HG03442 (cell line): Measurements from ENCODE around the gene BCAS3.

Experiments
- ATAC-seq: cut with Tn5 transposase; IDR thresholded peaks from one replicate; pipeline ENCODE4 v1.9.1; 2021; ENCODE audit warnings: mild to moderate bottlenecking, moderate library complexity; ENCODE audit not compliant: unreplicated experiment

BCAS3 gene

DNA sequence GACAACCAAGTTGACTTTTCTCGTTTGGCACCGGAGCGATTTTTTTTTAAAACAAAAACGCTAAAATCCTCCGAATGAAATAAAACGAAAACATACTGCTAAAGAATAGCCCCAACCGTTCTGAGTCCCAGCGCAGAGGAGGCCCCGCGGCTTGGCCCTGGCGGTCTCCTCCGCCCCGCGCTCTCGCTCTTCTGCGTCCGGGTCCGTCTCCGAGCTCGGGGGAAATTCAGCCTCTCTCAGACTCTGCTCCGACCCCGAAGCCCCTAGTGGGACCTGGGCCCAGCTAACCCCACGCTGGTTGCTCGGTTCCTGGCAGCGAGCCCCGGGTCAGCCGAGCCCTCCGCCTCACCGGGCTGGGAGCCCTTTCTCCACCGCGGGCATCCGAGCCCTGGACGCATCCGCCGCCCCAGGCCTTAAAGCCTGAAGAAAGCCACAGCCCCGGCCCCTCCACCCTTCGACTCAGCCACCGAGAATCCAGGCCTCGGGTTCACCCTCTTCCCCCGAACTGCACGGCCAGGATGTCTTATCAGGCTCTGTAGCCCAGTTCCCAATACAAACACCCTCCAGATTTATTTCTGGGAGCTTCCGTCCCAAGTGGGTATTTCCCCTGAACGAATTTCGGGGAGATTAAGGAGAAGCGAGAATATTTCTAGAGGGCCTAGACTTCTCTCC, 723.2 kb downstream of the BCAS3 start:
- no peak for ATAC-seq

DNA sequence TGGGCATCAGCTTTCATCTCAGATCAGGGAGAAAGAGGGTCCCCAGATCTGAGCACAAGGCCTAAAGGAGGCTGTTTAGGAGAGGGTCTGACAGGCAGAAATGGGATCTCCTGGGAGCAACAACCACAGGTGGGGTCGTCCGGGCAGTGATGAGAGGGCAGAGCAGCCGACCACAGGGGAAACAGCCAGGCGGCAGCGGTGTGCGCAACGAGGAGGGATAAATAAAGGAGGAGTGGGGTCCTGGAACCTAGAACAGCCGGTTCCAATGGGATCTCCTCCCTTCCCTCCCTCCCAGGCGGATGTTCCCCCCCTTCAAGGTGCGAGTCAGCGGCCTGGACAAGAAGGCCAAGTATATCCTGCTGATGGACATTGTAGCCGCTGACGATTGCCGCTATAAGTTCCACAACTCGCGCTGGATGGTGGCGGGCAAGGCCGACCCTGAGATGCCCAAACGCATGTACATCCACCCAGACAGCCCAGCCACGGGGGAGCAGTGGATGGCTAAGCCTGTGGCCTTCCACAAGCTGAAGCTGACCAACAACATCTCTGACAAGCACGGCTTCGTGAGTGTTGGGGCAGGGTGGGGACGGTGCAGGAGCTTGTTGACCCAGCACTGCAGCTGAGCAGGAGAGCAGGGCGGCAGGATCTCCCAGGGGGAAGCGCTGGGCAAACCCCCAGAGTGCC, 723.9 kb downstream of the BCAS3 start:
- no peak for ATAC-seq

DNA sequence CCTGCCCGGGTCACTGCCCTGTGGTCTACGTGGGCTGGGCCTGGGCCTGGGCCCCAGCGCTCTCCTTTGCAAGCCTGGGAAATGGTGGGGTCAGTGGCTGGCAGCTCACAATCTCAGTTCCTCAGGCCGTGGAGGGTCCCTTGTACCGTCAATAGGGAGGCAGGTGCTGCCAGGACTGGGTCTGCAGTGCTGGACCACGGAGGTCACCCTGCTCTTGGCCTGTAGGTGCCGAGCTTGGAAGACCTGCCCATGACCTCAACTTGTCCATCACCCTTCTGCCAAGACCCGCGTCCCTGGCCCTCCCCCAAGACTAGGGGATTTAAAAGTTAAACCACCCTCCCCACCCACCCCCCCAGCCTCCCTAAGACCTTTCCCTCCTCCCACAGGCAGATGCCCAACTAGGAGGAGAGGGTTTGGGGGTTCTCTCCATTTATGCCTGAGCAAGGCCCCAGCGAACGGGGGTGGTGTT, 724.5 kb downstream of the BCAS3 start:
- no peak for ATAC-seq

DNA sequence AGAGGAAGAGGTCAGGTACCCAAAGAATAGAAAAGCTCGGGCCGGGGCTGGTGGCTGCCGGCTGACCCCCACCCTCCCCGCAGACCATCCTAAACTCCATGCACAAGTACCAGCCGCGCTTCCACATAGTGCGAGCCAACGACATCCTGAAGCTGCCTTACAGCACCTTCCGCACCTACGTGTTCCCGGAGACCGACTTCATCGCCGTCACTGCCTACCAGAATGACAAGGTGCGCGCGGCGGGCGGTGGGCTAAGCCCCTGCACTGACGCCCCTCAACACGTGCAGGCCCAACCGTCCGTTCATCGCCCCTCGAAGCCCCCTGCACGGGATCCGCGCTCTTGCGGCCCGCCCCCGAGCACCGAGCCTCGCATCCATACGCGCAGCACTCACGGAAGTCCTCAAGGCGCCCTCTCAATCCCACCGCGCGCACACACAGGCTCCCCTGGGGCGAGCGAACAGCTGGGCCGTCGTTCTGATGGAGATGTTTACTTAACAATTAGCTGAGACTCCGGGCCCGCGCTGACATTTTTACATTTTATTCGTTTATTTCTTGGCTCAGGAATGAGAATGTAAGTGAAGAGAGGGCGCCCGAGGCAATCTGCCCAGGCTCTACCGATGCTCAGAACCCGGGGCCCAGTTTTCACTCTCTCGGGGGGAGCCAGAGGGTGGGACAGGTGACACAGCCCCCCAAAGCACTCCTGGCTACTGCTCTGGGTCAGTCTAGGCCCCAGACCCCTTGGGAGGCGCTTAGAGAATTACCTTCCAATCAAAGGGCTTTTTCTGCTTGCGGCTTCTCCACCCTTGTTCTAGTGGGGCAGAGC, 725.5 kb downstream of the BCAS3 start:
- ATAC-seq, result no peak

DNA sequence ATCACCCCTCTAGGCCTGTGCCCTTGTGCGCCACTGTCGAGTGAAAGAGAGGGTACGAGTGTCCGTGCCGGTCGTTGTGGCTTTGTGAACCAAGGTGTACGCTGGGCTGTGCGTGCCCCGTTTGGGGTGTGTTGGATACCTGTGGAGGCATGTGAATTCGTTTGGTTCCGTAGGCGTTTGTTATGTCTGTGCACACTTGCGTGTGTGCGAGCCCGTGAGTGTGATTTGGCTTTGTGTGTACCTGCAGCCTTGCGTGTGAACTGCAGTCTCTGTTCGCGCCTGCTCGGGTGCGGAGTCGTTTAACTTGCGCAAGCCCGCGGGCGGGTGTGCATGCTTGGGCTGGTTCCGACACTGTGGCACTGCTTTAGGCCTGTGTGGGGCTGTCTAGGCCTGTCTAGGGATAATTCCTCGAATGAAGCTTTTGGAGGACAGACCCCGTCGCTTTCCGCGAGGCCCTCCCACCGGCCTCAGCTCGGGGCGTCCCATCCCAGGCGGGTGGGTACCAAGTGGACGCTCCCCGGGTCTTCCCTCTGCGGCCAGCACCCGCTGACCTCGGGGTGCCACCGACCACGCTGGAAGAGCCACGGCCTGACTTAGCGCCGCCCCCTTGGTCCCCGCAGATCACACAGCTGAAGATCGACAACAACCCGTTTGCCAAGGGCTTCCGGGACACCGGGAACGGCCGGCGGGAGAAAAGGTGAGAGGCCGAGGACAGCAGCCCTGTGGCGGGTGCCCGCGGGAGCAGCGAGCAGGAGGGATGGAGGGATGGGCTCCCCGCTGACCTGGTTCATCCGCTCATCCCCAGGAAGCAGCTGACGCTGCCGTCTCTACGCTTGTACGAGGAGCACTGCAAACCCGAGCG, 726.4 kb downstream of the BCAS3 start:
- no peak for ATAC-seq

GRCh38 chr17:61404663-61404912, 726.9 kb downstream of the BCAS3 start:
- no peak for ATAC-seq

GRCh38 chr17:61404913-61405685, 727.4 kb downstream of the BCAS3 start:
- no peak for ATAC-seq

GRCh38 chr17:61405686-61406536, 728.3 kb downstream of the BCAS3 start:
- no peak for ATAC-seq

DNA sequence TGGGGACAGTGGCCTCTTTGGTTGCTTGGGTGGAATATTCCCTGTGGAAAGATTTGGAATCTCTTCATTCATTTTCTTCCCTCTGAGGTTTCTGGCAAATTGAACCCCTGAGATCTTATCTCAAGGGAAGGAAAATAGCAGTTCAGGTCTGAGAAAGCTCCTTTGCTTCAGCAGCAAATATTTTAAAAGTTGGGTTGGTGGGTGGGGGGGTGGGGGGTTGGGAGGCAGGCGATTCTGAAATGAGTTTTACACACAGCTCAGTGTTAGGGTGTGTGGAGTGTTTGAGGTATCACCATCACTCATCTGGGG, 728.8 kb downstream of the BCAS3 start:
- ATAC-seq, result no peak

DNA sequence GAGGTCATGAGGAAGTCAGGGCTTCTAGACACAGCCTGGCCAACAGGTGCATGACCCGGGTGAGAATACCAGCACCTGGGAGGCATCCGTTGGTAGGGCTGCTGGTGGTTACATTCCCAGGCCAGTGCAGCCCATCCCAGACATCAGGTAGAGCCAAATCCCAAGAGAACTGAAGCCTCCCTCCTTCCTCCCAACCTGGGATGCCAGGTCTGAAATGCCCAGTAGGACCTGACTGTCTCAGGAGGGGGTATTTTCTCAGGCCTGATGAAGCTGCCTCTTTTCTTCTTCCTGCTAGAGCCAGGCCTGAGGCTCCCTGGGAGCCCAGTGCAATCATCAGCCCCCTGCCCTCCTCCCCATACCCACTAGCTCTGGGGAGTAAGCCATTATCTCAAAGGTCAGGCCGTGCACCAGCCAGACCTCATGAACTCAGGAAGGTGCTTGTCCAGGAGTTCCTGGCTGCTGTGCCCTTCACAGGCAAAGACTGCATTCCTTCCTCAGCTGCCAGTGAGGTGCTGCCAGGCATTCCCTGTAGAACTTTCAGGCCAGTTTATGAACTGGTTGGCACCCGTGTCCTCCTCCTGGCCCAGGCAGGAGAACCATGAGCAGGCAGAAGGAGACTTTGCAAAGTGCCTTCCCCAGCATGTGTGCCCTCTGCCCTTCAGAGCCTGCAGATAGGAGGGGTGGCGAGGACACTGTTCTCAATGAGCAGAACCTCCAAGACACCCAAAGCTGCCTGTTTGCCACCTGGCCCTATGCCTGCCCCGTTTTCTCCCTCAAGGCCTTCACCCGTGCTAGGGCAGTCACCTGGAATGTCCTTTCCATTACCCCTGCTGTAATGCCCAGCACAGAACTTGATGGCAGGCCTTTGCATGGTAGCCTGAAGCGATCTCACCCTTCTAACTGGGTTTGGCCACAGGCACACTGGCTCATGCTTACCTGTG, 729.6 kb downstream of the BCAS3 start:
- no peak for ATAC-seq

DNA sequence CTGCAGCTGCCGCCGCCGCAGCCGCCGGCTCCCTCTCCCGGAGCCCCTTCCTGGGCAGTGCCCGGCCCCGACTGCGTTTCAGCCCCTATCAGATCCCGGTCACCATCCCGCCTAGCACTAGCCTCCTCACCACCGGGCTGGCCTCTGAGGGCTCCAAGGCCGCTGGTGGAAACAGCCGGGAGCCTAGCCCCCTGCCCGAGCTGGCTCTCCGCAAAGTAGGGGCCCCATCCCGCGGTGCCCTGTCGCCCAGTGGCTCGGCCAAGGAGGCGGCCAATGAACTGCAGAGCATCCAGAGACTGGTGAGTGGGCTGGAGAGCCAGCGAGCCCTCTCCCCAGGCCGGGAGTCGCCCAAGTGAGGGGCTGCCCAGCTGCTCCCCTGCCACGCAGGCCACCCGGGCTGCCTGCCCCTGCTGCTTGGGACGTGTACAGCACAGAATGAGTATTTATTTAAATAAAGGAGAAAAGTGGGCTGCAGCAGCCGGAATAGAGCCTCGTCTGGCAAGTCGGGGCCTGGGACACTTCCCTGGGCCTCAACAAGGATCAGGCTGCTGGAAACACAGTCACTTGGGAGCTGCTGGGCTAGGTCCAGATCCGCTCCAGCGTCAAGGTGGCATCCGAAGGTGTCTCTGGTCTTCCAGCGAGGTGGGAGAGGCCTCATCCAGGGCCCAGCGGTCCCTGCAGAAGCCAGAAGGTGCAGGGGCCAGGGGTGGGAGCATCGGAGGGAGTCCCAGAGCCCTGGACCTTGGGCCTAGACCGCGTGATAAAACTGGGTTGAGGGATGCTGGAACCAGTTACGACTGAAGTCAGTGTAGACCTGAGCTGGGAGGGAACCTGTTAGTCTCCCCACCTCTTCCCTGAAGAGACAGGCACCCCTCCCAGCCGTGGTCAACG, 730.7 kb downstream of the BCAS3 start:
- ATAC-seq, result no peak

- no peak for ATAC-seq
These were observed 731.9 kb downstream of the BCAS3 start for GRCh38 chr17:61409301-61410112.

GRCh38 chr17:61410141-61411010, 732.7 kb downstream of the BCAS3 start:
- no peak for ATAC-seq

- no peak for ATAC-seq
These were observed 733.3 kb downstream of the BCAS3 start for GRCh38 chr17:61411011-61411260.

DNA sequence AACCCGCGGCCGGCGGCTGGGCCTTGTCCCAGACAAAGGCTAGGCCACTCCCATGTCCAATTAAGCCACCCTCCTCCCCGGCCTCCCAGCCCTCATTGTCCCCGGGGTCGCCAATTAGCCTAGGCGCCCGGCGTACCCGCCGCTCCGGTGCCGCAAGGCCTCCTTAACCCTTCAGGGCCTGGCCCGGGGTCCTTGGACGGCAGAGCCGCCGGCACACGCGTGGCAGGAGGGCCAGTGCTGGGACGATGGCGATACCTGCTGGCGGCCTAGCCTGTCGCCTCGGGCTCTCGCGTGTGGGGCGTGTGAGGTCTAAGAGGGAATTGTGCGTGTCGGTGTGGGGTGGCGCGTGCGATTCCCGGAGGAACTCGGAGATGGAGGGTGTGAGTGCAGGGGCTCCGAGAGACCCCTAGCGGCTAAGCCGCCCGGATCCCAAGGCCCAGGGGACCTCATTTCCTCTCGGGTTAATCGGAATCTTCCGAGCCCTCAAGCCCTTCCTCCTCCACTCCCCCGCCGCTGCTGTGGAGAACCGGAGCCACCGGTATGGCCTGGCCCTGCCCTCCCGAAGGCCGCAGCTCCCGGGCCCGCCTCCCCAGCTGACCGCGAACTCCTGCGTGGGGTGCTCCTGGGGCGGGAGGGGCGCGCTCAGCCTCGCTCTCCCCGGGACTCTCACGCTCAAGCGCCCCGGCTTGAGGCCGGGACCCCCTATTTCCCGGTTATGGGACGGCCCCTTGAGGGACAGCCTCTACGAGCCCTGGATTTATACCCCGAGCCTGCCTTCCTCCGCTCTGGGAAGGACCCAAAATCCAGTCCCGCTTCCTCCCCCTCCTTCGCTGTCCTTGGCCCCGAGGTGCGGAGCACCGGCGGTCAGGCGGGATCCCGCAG, 733.9 kb downstream of the BCAS3 start:
- ATAC-seq, result peak; percentile 8
